Ureter (tissue), 1 donor: ENCODE measurements around the gene CEP126. TPM values are rescaled to one million over a fixed set of nuclear protein-coding genes. Genes with fewer than 3 reads are reported as not detected.

Experiments
- DNase-seq: peaks from one replicate; pipeline ENCODE4 v3.0.0-alpha.2; 2020; ENCODE audit warnings: low spot score
- total RNA-seq: library from RNA; stranded (reverse); gene quantifications from one replicate; pipeline ENCODE4 v1.2.4, GENCODE V29; 2023
- donor health status: DM: yes; HTN: yes; CAD: no.

The CEP126 gene
- total RNA-seq, 1 donor from 2014 or later, result 8.1 TPM

DNA sequence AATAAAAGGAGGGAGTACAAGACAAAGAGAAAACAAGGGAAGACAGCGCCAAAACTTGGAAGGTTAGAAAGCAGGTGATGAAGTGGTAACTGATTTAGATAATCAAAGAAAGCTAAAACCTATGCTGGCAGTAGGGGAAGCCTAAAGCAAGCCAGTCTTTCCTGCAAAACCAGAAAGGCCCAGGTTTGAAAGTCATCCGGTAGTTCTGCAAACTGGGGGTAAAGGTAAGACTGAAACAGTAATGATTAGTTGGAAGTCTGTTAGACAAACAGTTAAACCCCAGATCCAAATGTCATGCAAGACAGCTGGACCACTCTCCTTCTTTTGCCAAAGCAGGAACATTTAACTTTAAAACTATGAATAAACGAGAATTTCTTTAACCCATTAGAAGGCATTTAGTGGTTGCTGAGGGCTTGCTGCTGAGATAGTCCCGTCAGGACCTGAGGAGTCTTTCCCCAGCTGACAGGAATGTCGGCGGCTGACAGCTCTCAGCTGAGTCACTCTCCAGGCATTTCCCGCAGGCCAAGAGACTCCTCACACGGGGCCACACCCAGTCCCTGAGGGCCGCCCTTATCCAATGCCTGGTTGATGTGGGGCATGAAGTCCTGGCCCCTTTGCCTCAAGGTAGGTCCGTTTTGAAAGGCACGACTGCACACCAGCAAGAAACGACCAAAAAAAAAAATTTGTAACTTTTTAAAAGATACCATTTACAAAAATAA, 96.1 kb downstream of the CEP126 start:
- peak; percentile 73 for DNase-seq

DNA sequence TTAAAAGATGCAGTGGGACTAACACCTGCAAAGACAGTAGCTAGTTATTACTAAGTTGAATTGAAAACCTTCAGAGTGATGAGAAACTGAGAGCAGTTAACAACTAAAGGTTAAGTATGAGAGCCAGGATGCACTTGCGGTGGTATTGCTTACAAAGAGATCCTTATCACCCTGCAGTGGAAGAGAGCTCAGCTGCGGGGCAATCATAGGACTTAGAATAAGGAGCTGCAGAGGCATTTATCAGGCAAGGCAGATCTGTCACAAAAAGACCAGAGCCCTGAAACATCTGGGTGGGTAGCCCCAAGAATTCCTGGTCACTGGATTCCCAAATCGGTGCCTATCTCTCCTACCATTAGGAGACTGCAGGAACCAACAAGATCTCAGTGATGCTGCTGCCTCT, 98.1 kb downstream of the CEP126 start:
- DNase-seq, result no peak

DNA sequence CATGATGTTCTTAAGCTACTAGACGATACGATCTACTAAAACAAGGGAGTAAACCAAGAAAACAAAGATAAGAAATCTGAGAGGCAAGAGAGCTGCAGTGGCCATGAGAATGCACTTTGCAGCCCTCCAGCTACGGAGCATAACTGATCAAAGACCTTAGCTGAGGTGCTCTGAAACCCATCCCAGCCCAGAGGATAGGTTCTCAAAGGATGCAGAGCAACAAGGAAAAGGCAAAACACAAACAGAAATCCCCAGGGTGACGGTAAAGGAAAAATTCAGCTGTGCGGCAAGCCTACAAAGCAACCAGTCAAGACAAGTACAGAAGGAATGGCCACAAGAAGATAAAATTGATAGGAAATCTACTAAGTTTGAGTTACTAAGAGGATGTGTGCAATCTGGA, 99.9 kb downstream of the CEP126 start:
- DNase-seq, result no peak

DNA sequence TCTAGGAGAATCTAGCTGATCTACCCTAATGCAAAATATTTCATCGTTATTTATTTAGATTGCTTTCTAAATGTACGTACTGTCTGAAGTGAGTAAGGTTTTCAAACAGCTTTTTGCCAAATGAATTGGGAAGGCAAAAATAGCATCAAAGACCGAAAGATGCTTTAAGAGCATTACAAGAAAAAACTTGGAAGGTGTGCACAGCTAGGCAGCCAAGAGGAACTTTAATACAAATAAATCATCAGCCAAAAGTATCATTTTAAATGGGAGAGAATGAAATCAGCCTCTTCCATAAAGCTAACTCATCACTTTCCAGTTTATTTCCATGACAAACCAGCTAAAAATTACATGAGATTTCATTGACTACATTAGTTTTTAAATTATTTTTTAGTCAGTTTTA, 102.2 kb downstream of the CEP126 start:
- no peak for DNase-seq

DNA sequence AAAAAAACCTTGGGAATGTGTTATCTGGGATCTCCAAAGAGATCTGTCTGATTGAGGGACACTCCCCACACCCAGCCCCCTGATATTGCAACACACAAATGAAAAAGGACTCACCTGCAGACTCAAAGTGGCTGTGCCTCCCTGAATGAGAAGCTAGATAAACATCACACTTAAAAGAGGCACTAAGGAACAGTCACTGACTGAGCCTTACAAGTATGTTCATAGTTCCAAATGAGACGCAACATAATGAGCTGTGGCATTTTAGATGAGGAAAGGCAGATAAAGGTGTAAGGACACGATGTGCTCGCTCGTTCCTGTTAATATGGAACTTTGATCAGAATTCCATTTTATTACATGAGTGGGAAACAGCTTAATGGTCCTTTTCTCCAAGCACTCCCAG, 111.4 kb downstream of the CEP126 start:
- no peak for DNase-seq

DNA sequence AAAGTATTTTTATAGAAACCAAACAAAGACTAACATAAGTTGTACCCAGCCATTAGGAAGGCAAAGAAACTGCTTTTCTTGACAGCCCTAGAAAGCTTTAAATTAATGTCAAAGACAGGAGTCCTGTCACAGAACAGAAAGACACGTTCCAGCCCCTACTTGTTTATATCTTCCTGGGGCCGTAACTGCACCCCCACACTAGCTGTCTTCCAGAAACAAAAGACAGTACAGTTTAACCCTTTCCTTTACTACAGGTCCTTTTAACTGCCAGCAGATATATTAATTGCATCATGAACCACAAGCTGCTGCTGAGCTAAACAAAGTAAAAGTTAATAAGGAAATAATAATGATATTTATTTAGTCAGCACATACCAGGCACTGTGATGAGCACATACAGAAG, 112.1 kb downstream of the CEP126 start:
- no peak for DNase-seq

DNA sequence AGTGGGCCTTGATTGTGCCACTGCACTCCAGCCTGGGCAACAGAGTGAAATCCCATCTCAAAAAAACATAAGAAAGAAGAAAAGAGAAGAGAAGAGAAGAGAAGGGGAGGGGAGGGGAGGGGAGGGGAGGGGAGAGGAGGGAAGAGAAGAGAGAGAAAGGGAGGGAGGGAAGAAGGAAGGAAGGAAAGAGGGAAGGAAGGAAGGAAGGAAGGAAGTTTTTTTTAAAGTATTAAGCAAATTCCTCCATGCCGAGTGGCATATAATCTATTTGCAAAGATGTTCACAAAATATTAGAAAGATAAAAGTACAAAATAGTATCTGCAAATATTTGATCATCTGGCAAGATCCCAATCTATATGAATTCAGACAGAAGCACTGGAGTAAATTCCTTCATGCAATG, 121.9 kb downstream of the CEP126 start:
- no peak for DNase-seq

DNA sequence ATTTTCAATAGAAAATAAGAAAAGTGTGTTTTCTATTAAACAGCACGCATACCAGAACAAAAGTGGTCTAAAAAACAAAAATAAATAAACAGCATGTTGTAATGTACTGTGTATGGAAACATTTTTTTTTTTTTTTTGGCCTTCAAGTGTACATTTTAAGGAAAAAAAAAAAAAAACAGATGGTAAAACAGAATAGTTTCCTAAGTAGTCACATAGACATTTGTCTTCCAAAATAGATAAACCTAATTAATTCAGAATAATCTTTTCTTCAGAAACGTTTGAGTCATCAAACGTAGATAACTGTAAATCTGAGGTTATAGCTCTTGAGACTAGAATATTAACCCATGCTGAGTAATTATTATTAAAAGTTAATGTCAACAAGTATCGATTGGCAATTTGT, 132.0 kb downstream of the CEP126 start:
- DNase-seq, result no peak

DNA sequence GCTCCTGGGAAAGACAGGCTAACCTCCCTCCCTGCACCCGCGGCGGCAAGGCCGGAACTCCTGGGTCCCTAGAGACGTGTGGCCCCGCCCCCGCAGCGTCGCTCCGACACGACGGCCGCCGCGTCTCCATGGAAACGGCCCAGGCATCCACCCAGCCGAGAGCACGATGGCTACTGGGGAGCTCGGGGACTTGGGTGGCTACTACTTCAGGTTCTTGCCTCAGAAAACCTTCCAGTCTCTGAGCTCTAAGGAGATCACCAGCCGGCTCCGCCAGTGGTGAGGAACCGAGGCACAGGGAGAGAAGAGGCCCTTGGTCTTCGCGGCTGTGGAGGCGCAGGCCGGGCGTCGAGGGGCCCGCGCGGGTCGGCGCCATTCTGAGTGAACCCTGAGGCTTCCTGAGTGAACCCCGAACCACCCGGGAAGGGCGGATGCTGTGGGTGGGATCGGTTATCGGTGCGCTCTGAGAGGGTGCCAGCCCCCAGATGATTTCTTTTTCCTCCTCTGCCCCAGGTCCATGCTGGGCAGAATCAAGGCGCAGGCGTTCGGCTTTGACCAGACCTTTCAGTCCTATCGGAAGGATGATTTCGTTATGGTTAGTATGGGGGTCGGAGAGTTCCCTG, 132.6 kb downstream of the CEP126 start, which contains the start of gene CFAP300:
TSS of gene CFAP300 (plus strand) at position 133 of the 620 bp plus-strand sequence. CDS start at position 167, 34 bp downstream.
- DNase-seq, result peak; percentile 89

Other genes with a start within 250 kb of the CEP126 start
- not detected for gene ANGPTL5, start 1.5 kb downstream of the CEP126 start, total RNA-seq
- gene CFAP300, start 132.4 kb downstream of the CEP126 start, total RNA-seq, result 9.7 TPM
- gene YAP1, start 195.4 kb downstream of the CEP126 start, total RNA-seq, result 152 TPM